Neural cell (in vitro differentiated cells): Measurements from ENCODE around the gene HOXB9. TPM values are rescaled to one million over a fixed set of nuclear protein-coding genes. Genes with fewer than 3 reads are reported as not detected.

Experiments used
- H2AFZ ChIP-seq: fragments of 200-600, 300-800 bp; sonication (generic), shearing (Covaris generic); 2 replicates; pipeline ENCODE4 v1.6.0; 2014; ENCODE audit warnings: low read depth, mild to moderate bottlenecking, antibody characterized with exemption, low read length, moderate library complexity
- H3F3A ChIP-seq: fragments of 200-600 bp; shearing (Covaris generic); 2 replicates; pipeline ENCODE4 v1.6.1; 2016; ENCODE audit warnings: mild to moderate bottlenecking, moderate library complexity, mixed read lengths, antibody characterized with exemption, low read length; ENCODE audit not compliant: insufficient read depth, poor library complexity, severe bottlenecking
- H3K27ac ChIP-seq: fragments of 200-600, 300-800 bp; sonication (generic), shearing (Covaris generic); 2 replicates; pipeline ENCODE4 v1.5.1; 2014; ENCODE audit warnings: mild to moderate bottlenecking, low read length, moderate library complexity
- H3K27me3 ChIP-seq: fragments of 300-800, 200-600 bp; sonication (generic), shearing (Covaris generic); 2 replicates; pipeline ENCODE4 v1.6.0; 2014; ENCODE audit warnings: mild to moderate bottlenecking, low read depth, low read length, moderate library complexity; ENCODE audit not compliant: insufficient read depth
- H3K36me3 ChIP-seq: fragments of 300-800, 200-600 bp; sonication (generic), shearing (Covaris generic); 2 replicates; pipeline ENCODE4 v1.5.1; 2014; ENCODE audit warnings: mild to moderate bottlenecking, antibody characterized with exemption, low read length, moderate library complexity; ENCODE audit not compliant: insufficient read depth
- H3K4me2 ChIP-seq: fragments of 300-800, 200-600 bp; sonication (generic), shearing (Covaris generic); 2 replicates; pipeline ENCODE4 v1.6.0; 2014; ENCODE audit warnings: mild to moderate bottlenecking, low read length
- H3K4me3 ChIP-seq: fragments of 300-800, 200-600 bp; sonication (generic), shearing (Covaris generic); 2 replicates; pipeline ENCODE4 v1.5.1; 2014; ENCODE audit warnings: mild to moderate bottlenecking, low read length, moderate library complexity
- H3K79me2 ChIP-seq: fragments of 200-600 bp; shearing (Covaris generic); replicated peaks from 2 replicates; pipeline ENCODE4 v1.6.0; 2014; ENCODE audit warnings: mild to moderate bottlenecking, low read length, moderate library complexity; ENCODE audit not compliant: insufficient read depth
- H3K9ac ChIP-seq: fragments of 300-800, 200-600 bp; sonication (generic), shearing (Covaris generic); 2 replicates; pipeline ENCODE4 v1.6.1; 2016; ENCODE audit warnings: mild to moderate bottlenecking, low read length, mixed read lengths
- H3K9me2 ChIP-seq: fragments of 200-600 bp; shearing (Covaris generic); 2 replicates; pipeline ENCODE4 v1.6.1; 2016; ENCODE audit warnings: mild to moderate bottlenecking, low read length, mixed read lengths; ENCODE audit not compliant: insufficient read depth
- H3K9me3 ChIP-seq: fragments of 200-600, 300-800 bp; sonication (generic), shearing (Covaris generic); 2 replicates; pipeline ENCODE4 v1.6.1; 2016; ENCODE audit warnings: mild to moderate bottlenecking, mixed run types, low read length, moderate library complexity, mixed read lengths
- H4K20me1 ChIP-seq: fragments of 200-600 bp; shearing (Covaris generic); 2 replicates; pipeline ENCODE4 v1.6.1; 2016; ENCODE audit warnings: mild to moderate bottlenecking, mixed run types; ENCODE audit not compliant: insufficient read depth
- EP300 ChIP-seq: fragments of 450-650 bp; conservative IDR thresholded peaks from 2 replicates; pipeline ENCODE4 v1.6.1; 2014; ENCODE audit warnings: antibody characterized with exemption, mild to moderate bottlenecking, moderate library complexity; ENCODE audit not compliant: poor library complexity, severe bottlenecking
- EZH2 ChIP-seq: fragments of 200-600, 300-800 bp; shearing (Covaris generic), sonication (generic); IDR thresholded peaks from 2 replicates; pipeline ENCODE4 v1.6.1; 2014; ENCODE audit warnings: antibody characterized with exemption, low read length, borderline replicate concordance, mild to moderate bottlenecking; ENCODE audit not compliant: insufficient read depth, poor library complexity, severe bottlenecking
- MXI1 ChIP-seq: fragments of 450-650 bp; conservative IDR thresholded peaks from 2 replicates; pipeline ENCODE4 v1.6.1; 2014; ENCODE audit warnings: antibody characterized with exemption, mild to moderate bottlenecking; ENCODE audit not compliant: poor library complexity, severe bottlenecking
- POLR2AphosphoS5 ChIP-seq: IDR thresholded peaks from 2 replicates; pipeline ENCODE4 v1.6.1; 2012
- RAD21 ChIP-seq: fragments of 450-650 bp; conservative IDR thresholded peaks from 2 replicates; pipeline ENCODE4 v1.6.1; 2014; ENCODE audit warnings: antibody characterized with exemption, mild to moderate bottlenecking, moderate library complexity
- SMC3 ChIP-seq: fragments of 450-650 bp; conservative IDR thresholded peaks from 2 replicates; pipeline ENCODE4 v1.6.1; 2014; ENCODE audit warnings: antibody characterized with exemption, mild to moderate bottlenecking, moderate library complexity; ENCODE audit not compliant: poor library complexity
- TAF1 ChIP-seq: IDR thresholded peaks from 2 replicates; pipeline ENCODE4 v1.6.1; 2012; ENCODE audit warnings: low read depth
- polyA plus RNA-seq: library from polyadenylated mRNA; depleted of rRNA; stranded (reverse); fragments of >200 nt; gene quantifications from 2 replicates; pipeline ENCODE4 v1.2.3, GENCODE V29; 2014
- TF ChIP-seq, protein P1 (sequence below): IDR thresholded peaks from 2 replicates; pipeline ENCODE4 v1.6.1; 2012; ENCODE audit warnings: borderline replicate concordance
- TF ChIP-seq, protein P2 (sequence below): fragments of 450-650 bp; IDR thresholded peaks from 2 replicates; pipeline ENCODE4 v1.5.1; 2014; ENCODE audit warnings: antibody characterized with exemption, mild to moderate bottlenecking, moderate library complexity; ENCODE audit not compliant: poor library complexity, severe bottlenecking

HOXB9 gene
- polyA plus RNA-seq, 1 donor from 2014 or later = not detected

GRCh38 chr17:48574505-48575065, 51.6 kb downstream of the HOXB9 start:
- Histone ChIP-seq H3K9me2 (no peaks in the 10 kb centered on the region), H3F3A (no peaks in the 10 kb centered on the region), H3K36me3 (no peaks in the 10 kb centered on the region), H4K20me1 (no peaks in the 10 kb centered on the region), H2AFZ (no peak overlapping the region), H3K9me3 (no peaks in the 10 kb centered on the region), H3K4me2 (no peak overlapping the region), H3K9ac (no peak overlapping the region), H3K4me3 (no peak overlapping the region), H3K27ac (no peak overlapping the region), H3K79me2 (no peaks in the 10 kb centered on the region), H3K27me3 (peaks cover 98% of the 10 kb centered on the region)
- TF ChIP-seq RAD21 = no peak
- TF ChIP-seq MXI1 = no peak
- TF ChIP-seq, protein P1, sequence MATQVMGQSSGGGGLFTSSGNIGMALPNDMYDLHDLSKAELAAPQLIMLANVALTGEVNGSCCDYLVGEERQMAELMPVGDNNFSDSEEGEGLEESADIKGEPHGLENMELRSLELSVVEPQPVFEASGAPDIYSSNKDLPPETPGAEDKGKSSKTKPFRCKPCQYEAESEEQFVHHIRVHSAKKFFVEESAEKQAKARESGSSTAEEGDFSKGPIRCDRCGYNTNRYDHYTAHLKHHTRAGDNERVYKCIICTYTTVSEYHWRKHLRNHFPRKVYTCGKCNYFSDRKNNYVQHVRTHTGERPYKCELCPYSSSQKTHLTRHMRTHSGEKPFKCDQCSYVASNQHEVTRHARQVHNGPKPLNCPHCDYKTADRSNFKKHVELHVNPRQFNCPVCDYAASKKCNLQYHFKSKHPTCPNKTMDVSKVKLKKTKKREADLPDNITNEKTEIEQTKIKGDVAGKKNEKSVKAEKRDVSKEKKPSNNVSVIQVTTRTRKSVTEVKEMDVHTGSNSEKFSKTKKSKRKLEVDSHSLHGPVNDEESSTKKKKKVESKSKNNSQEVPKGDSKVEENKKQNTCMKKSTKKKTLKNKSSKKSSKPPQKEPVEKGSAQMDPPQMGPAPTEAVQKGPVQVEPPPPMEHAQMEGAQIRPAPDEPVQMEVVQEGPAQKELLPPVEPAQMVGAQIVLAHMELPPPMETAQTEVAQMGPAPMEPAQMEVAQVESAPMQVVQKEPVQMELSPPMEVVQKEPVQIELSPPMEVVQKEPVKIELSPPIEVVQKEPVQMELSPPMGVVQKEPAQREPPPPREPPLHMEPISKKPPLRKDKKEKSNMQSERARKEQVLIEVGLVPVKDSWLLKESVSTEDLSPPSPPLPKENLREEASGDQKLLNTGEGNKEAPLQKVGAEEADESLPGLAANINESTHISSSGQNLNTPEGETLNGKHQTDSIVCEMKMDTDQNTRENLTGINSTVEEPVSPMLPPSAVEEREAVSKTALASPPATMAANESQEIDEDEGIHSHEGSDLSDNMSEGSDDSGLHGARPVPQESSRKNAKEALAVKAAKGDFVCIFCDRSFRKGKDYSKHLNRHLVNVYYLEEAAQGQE = no peak
- TF ChIP-seq, protein P2, sequence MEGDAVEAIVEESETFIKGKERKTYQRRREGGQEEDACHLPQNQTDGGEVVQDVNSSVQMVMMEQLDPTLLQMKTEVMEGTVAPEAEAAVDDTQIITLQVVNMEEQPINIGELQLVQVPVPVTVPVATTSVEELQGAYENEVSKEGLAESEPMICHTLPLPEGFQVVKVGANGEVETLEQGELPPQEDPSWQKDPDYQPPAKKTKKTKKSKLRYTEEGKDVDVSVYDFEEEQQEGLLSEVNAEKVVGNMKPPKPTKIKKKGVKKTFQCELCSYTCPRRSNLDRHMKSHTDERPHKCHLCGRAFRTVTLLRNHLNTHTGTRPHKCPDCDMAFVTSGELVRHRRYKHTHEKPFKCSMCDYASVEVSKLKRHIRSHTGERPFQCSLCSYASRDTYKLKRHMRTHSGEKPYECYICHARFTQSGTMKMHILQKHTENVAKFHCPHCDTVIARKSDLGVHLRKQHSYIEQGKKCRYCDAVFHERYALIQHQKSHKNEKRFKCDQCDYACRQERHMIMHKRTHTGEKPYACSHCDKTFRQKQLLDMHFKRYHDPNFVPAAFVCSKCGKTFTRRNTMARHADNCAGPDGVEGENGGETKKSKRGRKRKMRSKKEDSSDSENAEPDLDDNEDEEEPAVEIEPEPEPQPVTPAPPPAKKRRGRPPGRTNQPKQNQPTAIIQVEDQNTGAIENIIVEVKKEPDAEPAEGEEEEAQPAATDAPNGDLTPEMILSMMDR = no peak
- TF ChIP-seq EP300 = no peak
- no peak for TF ChIP-seq TAF1
- no peak for TF ChIP-seq POLR2AphosphoS5
- no peak for TF ChIP-seq SMC3
- TF ChIP-seq EZH2 = no peak

GRCh38 chr17:48571826-48572417, 54.2 kb downstream of the HOXB9 start:
- H3K4me3 ChIP-seq = no peak overlapping the region
- H3K9ac ChIP-seq = no peak overlapping the region
- no peaks in the 10 kb centered on the region for H3K9me2 ChIP-seq
- H2AFZ ChIP-seq = no peak overlapping the region
- H3K27me3 ChIP-seq = peaks cover 100% of the 10 kb centered on the region
- TF ChIP-seq POLR2AphosphoS5 (no peak), EZH2 (no peak), TAF1 (no peak), SMC3 (no peak), MXI1 (no peak), RAD21 (no peak), EP300 (no peak)
- TF ChIP-seq, protein P1 = no peak
- TF ChIP-seq, protein P2 = no peak
- no peaks in the 10 kb centered on the region for H3K36me3 ChIP-seq
- H3K27ac ChIP-seq = no peak overlapping the region
- no peaks in the 10 kb centered on the region for H4K20me1 ChIP-seq
- H3K4me2 ChIP-seq = no peak overlapping the region
- no peaks in the 10 kb centered on the region for H3F3A ChIP-seq
- H3K79me2 ChIP-seq = no peaks in the 10 kb centered on the region
- H3K9me3 ChIP-seq = no peaks in the 10 kb centered on the region
